NT2/D1 (cell line): ENCODE data around the gene CDC26.

Experiments
- SUZ12 ChIP-seq: IDR thresholded peaks from 2 replicates; pipeline ENCODE4 v1.6.1; 2011; ENCODE audit not compliant: insufficient read length, insufficient read depth; ENCODE audit errors: extremely low read depth
- YY1 ChIP-seq: IDR thresholded peaks from 2 replicates; pipeline ENCODE4 v1.6.1; 2011; ENCODE audit not compliant: insufficient read length, insufficient read depth
- ZNF274 ChIP-seq: IDR thresholded peaks from 2 replicates; pipeline ENCODE4 v1.6.1; 2011; ENCODE audit warnings: mild to moderate bottlenecking, low read depth, low read length

DNA sequence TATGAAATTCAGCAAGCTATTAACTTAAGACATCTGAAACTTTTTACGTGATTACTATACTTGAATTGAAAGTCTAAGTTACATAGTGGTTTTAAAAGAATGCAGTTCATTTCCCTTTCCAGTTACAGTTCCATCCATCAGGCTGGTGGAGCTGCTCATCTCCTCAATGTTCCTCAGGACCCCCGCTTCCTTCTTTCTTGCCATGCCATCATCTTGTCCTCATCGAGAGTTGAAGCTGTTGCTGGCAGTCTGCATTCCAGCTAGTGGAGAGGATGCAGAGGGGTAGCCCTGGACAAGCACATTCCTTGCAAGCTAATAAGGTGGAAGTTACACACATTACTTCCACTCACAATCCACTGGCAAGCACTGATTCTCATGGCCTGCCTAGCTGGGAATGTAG, 36.6 kb upstream of the CDC26 start:
- TF ChIP-seq YY1 (no peak), SUZ12 (no peak), ZNF274 (no peak)
